ENCODE results near the gene SPATA17. TPM values are rescaled to one million over a fixed set of nuclear protein-coding genes. Genes with fewer than 3 reads are reported as not detected.

Gene SPATA17
- total and polyA plus RNA-seq, 3 donors from 2014 or later = 28.8 to 168 (median 36.5) TPM

GRCh38 chr1:217892750-217893149 lies 261.6 kb downstream of the SPATA17 start:
- TF ChIP-seq CTCF (IDR thresholded peaks at IDR 0.05) (no peak), POLR2A (IDR thresholded peaks at IDR 0.05) (no peak)
- no peak for DNase-seq
- intact Hi-C loops (cut with DNase I; ENCODE audit: low total_unique reads) = no loop called here
- WGBS, 2 donors = 75 to 87% methylated on average over 3 of the region's 3 CpGs
- H3K27ac ChIP-seq = no peak overlapping the region
- no peaks in the 10 kb centered on the region for H3K36me3 ChIP-seq (ENCODE audit: low read depth, missing control alignments)
- no peak overlapping the region for H3K4me3 ChIP-seq
- H3K9me3 ChIP-seq = no peaks in the 10 kb centered on the region
- no peaks in the 10 kb centered on the region for H3K27me3 ChIP-seq
- H3K4me1 ChIP-seq = no peaks in the 10 kb centered on the region

- Histone ChIP-seq H3K27ac (no peak overlapping the region), H3K9me3 (no peaks in the 10 kb centered on the region), H3K4me3 (no peak overlapping the region), H3K27me3 (no peaks in the 10 kb centered on the region), H3K36me3 (ENCODE audit: low read depth, missing control alignments) (no peaks in the 10 kb centered on the region), H3K4me1 (no peaks in the 10 kb centered on the region)
- intact Hi-C loops (cut with DNase I; ENCODE audit: low total_unique reads) = no loop called here
- DNase-seq = no peak
- 81 to 85% methylated on average over 6 of the region's 6 CpGs for WGBS, 2 donors
- TF ChIP-seq CTCF (IDR thresholded peaks at IDR 0.05) (no peak), POLR2A (IDR thresholded peaks at IDR 0.05) (no peak)
These were observed 264.7 kb downstream of the SPATA17 start for GRCh38 chr1:217895841-217896240.

- no peak overlapping the region for H3K27ac ChIP-seq
- H3K27me3 ChIP-seq = no peaks in the 10 kb centered on the region
- no peaks in the 10 kb centered on the region for H3K9me3 ChIP-seq
- TF ChIP-seq CTCF (IDR thresholded peaks at IDR 0.05) (no peak), POLR2A (IDR thresholded peaks at IDR 0.05) (no peak)
- no peaks in the 10 kb centered on the region for H3K36me3 ChIP-seq (ENCODE audit: low read depth, missing control alignments)
- 85 to 97% methylated on average over 1 of the region's 1 CpG for WGBS, 2 donors
- H3K4me3 ChIP-seq = no peak overlapping the region
- intact Hi-C loops (cut with DNase I; ENCODE audit: low total_unique reads) = no loop called here
- H3K4me1 ChIP-seq = no peaks in the 10 kb centered on the region
- no peak for DNase-seq
These were observed 265.3 kb downstream of the SPATA17 start for GRCh38 chr1:217896490-217896889.

- intact Hi-C loops (cut with DNase I; ENCODE audit: low total_unique reads) = no loop called here
- H3K4me3 ChIP-seq = no peak overlapping the region
- no peaks in the 10 kb centered on the region for H3K27me3 ChIP-seq
- 56 to 64% methylated on average over 2 of the region's 2 CpGs for WGBS, 2 donors
- no peak for DNase-seq
- no peak for TF ChIP-seq POLR2A (IDR thresholded peaks at IDR 0.05)
- no peak for TF ChIP-seq CTCF (IDR thresholded peaks at IDR 0.05)
- no peaks in the 10 kb centered on the region for H3K9me3 ChIP-seq
- H3K4me1 ChIP-seq = no peaks in the 10 kb centered on the region
- no peaks in the 10 kb centered on the region for H3K36me3 ChIP-seq (ENCODE audit: low read depth, missing control alignments)
- H3K27ac ChIP-seq = no peak overlapping the region
These were observed 266.0 kb downstream of the SPATA17 start for GRCh38 chr1:217897100-217897499.

- Histone ChIP-seq H3K36me3 (ENCODE audit: low read depth, missing control alignments) (no peaks in the 10 kb centered on the region), H3K9me3 (no peaks in the 10 kb centered on the region), H3K4me1 (no peaks in the 10 kb centered on the region), H3K4me3 (no peak overlapping the region), H3K27ac (no peak overlapping the region), H3K27me3 (no peaks in the 10 kb centered on the region)
- DNase-seq = no peak
- TF ChIP-seq CTCF (IDR thresholded peaks at IDR 0.05) = no peak
- TF ChIP-seq POLR2A (IDR thresholded peaks at IDR 0.05) = no peak
- intact Hi-C loops (cut with DNase I; ENCODE audit: low total_unique reads) = no loop called here
- WGBS, 2 donors = 68 to 75% methylated on average over 1 of the region's 1 CpG
These were observed 268.5 kb downstream of the SPATA17 start for GRCh38 chr1:217899614-217900013.
